ENCODE measurements around the gene PEX11G.

PEX11G gene

GRCh38 chr19:7488736-7489353, at the start of gene PEX11G:
TSS of gene PEX11G (minus strand) at chr19:7489035. CDS start at chr19:7489010, 25 bp downstream.
- peak; percentile 89 for DNase-seq

DNA sequence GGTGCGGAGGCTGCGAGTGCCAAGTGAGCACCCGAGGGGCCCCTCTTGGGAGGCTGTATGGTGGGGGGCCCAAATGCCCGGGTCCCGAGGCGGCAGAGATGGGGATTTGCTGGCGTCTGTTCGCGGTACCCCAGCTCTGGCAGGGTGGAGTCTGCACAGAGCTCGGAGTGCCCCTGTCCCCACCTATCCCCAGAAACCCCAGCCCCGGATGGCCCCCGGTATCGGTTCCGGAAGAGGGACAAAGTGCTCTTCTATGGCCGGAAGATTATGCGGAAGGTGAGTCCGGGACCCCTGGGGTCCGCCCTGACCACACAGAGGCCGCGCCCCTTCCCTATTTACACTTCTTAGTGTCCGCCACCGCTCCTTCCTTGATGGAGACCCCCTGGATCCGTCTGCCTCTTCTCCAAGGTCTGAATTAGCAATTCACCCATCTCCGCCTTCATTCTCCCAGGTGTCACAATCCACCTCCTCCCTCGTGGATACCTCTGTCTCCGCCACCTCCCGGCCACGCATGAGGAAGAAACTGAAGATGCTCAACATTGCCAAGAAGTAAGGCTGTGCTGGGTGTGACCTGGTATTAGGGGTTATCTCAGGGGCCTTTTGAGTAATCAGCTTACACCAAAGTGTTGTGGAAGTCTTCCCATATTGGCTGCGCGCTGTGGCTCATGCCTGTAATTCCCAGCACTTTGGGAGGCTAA, 47.3 kb upstream of the PEX11G start:
- no peak for DNase-seq

DNA sequence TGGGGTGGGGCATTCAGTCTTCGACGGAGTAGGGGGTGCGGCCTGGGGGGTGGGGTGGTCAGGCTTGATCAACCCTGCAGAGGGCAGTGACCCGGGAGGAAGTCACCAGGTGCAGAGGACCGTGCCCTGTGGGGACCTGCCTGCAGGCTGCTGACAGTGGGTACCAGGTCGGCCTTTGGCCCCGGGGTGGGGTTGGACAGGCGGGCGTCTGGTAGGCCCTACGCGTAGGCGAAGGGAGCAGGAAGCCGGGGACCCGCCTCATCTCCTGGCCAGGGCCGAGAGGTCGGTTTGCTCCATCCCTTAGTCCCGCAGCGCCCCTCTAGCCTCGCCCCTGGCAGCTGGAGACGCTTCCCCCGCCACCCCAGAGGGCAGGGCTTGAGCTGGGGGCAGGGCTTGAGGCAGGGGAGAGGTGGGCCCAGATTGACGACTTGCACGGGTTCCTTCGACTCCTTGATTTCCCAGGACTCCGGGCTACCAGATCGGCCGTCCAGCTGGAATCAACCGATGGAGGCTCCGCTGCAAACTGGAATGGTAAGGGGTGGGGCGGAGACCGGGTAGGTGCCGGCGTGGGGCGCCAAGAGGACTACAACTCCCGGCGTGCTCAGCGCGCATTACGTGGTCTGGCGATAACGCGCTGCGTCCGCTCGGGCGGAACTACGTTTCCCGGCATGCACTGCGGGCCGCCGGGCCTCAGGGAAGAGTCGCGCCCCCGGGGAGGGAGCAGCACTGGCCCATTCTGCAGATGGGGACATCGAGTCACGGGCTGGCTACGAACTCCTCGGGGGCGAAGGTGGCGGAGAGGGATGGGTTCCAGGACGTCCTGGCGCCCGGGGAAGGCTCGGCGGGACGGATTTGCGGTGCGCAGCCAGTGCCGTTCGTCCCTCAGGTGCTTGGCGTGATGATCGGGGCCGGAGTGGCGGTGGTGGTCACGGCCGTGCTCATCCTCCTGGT, 46.5 kb upstream of the PEX11G start, which contains the start of gene PNPLA6:
TSS of gene PNPLA6 (plus strand) at position 671 of the 951 bp plus-strand sequence. CDS start at position 743, 72 bp downstream.
- DNase-seq = peak; percentile 92

- peak; percentile 28 for DNase-seq
Measured at GRCh38 chr19:7534531-7535046, 45.8 kb upstream of the PEX11G start.

GRCh38 chr19:7533925-7534480, 45.2 kb upstream of the PEX11G start:
- peak; percentile 83 for DNase-seq

GRCh38 chr19:7533281-7533885, 44.5 kb upstream of the PEX11G start:
- no peak for DNase-seq

GRCh38 chr19:7529610-7530490, 41.0 kb upstream of the PEX11G start:
- DNase-seq = no peak

GRCh38 chr19:7529246-7529600, 40.4 kb upstream of the PEX11G start:
- DNase-seq = no peak

DNA sequence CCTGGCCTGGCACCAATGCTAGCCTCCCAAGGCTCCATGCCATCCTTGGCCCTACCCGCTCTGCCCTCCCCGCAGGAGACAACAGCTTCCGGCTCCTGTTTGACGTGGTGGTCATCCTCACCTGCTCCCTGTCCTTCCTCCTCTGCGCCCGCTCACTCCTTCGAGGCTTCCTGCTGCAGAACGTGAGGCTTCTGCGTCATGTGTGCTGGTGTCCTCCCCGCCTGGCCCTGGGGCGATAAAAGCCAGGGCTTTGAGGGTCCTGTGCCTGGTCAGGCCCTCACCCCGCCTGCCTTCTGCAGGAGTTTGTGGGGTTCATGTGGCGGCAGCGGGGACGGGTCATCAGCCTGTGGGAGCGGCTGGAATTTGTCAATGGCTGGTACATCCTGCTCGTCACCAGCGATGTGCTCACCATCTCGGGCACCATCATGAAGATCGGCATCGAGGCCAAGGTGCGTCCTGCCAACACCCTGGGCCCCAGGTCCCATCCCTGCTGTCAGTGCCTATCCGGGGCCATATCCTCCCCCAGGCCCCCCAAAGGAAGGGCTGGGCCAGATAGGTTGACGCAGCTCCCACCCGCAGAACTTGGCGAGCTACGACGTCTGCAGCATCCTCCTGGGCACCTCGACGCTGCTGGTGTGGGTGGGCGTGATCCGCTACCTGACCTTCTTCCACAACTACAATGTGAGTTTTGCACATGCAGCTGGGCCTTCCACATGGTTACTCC, 39.8 kb upstream of the PEX11G start:
- DNase-seq = no peak

DNA sequence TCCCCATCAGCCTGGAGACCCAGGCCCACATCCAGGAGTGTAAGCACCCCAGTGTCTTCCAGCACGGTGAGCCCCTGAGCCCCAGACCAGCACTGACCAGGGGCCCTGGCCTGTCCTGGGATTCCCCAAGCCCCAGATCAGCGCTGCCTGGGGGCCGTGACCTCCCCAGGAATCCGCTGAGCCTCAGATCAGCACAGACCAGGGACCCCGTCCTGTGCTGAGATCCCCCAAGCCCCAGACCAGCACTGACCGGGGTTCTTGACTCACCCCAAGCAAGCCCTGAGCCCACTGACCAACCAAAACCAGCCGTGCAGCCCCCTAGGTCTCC, 39.3 kb upstream of the PEX11G start:
- DNase-seq = no peak

DNA sequence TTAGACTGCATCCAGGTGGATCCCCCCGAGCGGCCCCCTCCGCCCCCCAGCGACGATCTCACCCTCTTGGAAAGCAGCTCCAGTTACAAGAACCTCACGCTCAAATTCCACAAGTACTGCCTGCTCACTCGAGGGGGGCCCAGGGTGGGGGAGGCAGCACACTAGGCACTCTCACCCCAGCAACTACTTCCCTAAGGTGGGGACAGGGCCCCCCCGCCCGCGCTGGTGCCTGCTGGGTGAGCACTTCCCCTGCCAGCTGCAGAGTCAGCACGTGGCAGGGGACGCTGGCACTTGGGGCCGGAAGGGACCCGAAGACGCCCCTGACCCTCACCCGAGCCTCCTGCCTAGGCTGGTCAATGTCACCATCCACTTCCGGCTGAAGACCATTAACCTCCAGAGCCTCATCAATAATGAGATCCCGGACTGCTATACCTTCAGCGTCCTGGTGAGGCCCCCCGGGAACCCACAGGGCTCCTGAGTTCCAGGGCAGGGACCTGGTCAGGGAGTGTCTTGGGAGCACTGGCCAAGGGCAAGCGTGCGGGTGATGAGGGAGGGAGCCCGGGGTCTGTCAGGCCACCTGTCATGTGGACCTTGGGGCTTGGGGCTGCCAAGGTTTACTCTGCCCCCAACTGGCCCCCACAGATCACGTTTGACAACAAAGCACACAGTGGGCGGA, 38.8 kb upstream of the PEX11G start:
- DNase-seq = no peak

DNA sequence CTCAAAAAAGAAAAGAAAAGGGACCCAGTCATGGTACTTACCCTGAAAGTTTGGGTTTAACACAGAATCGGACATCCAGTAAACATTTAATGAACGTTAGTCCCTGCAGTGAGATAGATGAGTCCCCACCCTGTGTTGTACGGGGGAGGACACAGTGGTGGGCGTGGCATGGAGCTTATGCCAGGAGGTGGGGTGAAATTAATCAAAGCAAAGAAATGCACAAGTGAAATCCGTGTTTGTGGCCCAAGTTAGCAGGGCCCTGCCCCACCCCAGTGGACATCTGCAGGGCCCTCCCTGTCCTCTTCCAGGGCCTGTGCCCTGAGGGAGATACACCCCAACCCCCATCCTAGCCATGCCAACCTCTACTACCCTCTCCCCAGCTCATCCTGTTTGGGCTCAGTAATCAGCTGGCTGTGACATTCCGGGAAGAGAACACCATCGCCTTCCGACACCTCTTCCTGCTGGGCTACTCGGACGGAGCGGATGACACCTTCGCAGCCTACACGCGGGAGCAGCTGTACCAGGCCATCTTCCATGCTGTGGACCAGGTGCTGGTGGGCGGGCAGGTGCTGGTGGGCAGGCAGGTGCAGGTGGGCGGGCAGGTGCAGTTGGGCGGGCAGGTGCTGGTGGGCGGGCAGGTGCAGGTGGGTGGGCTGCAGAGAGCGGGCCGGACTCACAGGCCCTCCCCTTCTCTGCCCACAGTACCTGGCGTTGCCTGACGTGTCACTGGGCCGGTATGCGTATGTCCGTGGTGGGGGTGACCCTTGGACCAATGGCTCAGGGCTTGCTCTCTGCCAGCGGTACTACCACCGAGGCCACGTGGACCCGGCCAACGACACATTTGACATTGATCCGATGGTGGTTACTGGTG, 37.5 kb upstream of the PEX11G start:
- DNase-seq = no peak

DNA sequence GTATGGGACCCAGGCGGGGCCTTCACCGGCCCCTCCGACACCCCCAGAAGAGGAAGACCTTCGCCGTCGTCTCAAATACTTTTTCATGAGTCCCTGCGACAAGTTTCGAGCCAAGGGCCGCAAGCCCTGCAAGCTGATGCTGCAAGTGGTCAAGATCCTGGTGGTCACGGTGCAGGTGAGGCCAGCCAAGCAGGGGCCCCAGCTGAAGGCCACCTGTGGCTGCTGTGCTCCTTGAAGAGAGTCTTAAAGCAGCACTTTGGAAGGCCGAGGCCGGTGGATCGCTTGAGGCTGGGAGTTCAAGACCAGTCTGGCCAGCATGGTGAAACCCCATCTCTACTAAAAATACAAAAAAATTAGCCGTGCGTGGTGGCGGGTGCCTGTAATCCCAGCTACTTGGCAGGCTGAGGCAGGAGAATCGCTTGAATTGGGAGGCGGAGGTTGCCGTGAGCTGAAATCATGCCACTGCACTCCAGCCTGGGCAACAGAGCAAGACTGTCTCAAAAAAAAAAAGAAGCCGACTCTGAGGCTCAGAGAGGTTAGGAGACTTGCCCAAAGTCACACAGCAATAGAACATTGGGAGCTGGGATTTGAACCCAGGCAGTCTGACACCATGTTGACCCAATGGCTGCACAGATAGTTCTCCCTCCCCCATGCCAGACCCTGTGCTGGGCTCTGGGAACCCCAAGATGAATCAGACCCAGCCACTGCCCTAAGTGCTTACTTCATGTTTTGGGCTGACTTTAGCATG, 36.3 kb upstream of the PEX11G start:
- no peak for DNase-seq

DNA sequence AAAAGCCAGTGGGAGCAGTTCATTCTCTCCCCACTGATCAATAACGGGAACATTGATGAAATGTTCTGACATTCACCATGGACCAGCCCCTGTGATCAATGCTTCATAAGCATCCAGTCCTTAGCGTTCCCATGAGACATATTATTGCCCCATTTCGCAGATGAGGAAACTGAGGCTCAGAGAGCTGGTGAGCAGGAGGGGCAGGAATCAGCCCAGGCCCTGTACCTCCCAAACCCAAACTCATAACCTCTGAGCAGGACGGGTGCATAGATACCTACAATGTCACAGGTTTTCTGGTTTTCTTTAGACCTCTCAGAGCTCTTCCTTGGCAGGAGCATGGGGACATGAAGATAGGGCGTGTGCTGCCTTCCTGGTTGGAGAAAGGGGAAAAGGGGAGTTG, 35.7 kb upstream of the PEX11G start:
- no peak for DNase-seq

- no peak for DNase-seq
Measured at GRCh38 chr19:7522923-7523667, 34.3 kb upstream of the PEX11G start.

DNA sequence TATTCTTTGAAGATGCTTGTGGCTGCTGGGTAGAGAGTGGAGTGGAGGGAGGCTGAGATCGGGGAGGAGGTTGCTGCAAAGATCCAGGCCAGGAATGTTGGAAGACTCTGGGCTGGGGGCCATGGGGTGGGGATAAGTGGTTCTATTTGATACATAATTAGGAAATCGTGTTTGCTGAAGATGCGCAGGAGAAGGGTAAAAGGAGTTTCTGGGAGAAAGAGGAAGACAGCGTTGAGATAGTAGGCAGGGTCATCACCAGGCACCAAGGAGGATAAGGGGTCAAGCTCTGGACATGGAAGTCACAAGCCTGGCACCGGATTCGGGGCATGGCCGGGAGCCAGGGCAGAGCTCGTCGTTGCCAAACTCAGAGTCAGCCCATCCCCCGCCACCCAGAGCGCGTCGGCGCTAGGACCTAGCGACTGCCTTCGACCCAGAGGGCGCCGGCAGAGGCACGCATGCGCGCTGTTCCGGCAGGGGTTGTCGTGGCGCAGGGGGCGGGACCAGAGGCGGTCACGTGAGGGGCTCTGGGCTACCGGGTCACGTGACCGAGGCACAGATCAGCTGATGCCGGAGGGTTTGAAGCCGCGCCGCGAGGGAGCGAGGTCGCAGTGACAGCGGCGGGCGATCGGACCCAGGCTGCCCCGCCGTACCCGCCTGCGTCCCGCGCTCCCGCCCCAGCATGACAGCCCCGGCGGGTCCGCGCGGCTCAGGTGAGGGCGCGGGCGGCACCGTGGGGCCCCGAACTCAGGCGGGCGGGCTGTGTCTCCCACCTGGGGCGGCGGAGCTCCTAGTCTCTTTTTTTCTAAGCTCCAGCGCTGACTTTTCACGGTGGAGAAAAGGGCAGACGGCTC, 33.5 kb upstream of the PEX11G start, which contains the start of gene MCOLN1:
TSS of gene MCOLN1 (plus strand) at position 553 of the 851 bp plus-strand sequence. CDS start at position 680, 127 bp downstream.
- peak; percentile 100 for DNase-seq

Data from stimulated activated CD4-positive, alpha-beta T cell treated with anti-CD3 and anti-CD28 coated beads, Interleukin-1b, Interleukin-23, amount 100 ng/mL, for 48 hours (primary cell).